Stomach (tissue), 19 donors: Measurements from ENCODE around the gene GLYATL1. TPM values are rescaled to one million over a fixed set of nuclear protein-coding genes. Genes with fewer than 3 reads are reported as not detected.
A peak's percentile ranks its signal among the peaks of the same experiment; 100 is the strongest.

Source experiments
- DNase-seq, 2 donors: peaks; one replicate each; pipeline versions ENCODE4 v3.0.0 to v3.0.0-alpha.2; 2013 to 2019
- H3K27ac ChIP-seq, 5 donors: fragments of 200-600 bp in 4 of 5; sonication (generic) in 4 of 5; one replicate each; pipeline ENCODE4 v1.5.1; 2013 to 2019; ENCODE audit warnings: mild to moderate bottlenecking in 1 of 5, moderate library complexity in 1 of 5
- H3K27me3 ChIP-seq, 3 donors: fragments of 200-600 bp; sonication (generic); one replicate each; pipeline ENCODE4 v1.5.1; 2017 to 2019; ENCODE audit warnings: mixed run types in 1 of 3
- H3K36me3 ChIP-seq, 4 donors: fragments of 200-600 bp; sonication (generic); 1 replicate in 3 of 4; 2 replicates in 1 of 4; pipeline ENCODE4 v1.5.1; 2016 to 2019
- H3K4me1 ChIP-seq, 4 donors: fragments of 200-600 bp; sonication (generic); one replicate each; pipeline ENCODE4 v1.5.1; 2016 to 2019
- H3K4me3 ChIP-seq, 4 donors: fragments of 200-600 bp; sonication (generic) in 3 of 4; one replicate each; pipeline ENCODE4 v1.5.1; 2016 to 2019; ENCODE audit warnings: mild to moderate bottlenecking in 1 of 4
- H3K9me3 ChIP-seq, 4 donors: fragments of 200-600 bp; sonication (generic); one replicate each; pipeline ENCODE4 v1.5.1; 2016 to 2019
- CTCF ChIP-seq, 7 experiments: fragments of 450-650 bp in 4 of 7; fragments of 200-600 bp in 3 of 7; sonication (generic) in 3 of 7; IDR thresholded peaks; one replicate each; pipeline ENCODE4 v1.5.1; 2016 to 2019; ENCODE audit warnings: antibody characterized with exemption in 7 of 7, control low read depth in 2 of 7, mild to moderate bottlenecking in 1 of 7
- EP300 ChIP-seq: sonication (generic); formaldehyde crosslinking; IDR thresholded peaks from one replicate; pipeline ENCODE4 v1.6.1; 2017; ENCODE audit warnings: antibody characterized with exemption
- POLR2A ChIP-seq, 4 donors: fragments of 450-650 bp; IDR thresholded peaks; one replicate each; pipeline ENCODE4 v1.6.1; 2016; ENCODE audit warnings: antibody characterized with exemption in 4 of 4, control low read depth in 2 of 4, mild to moderate bottlenecking in 1 of 4, moderate library complexity in 1 of 4
- POLR2AphosphoS5 ChIP-seq, 3 donors: sonication (generic); formaldehyde crosslinking; IDR thresholded peaks; one replicate each; pipeline ENCODE4 v1.6.1; 2016; ENCODE audit warnings: antibody characterized with exemption in 3 of 3
- WGBS, 5 donors: extraction: QIAGEN DNeasy Blood & Tissue Kit in 3 of 5; methylation state at CpG; one replicate each; pipeline versions ENCODE4 v1.1.5 to v1.1.7; 2013 to 2018; 5-methylcytosine and 5-hydroxymethylcytosine counted together
- intact Hi-C: fragments of 100-400 bp; cut with DNase I; formaldehyde crosslinking; loops from one replicate; pipeline ENCODE4 v1.15.1; 2023; ENCODE audit warnings: low total_unique reads
- long read RNA-seq, 10 donors: transcript quantifications; one replicate each; lab custom pipeline, GENCODE V29; 2026
- polyA plus RNA-seq, 3 donors: library from polyadenylated mRNA; stranded (reverse); fragments of 200-250 nt; gene quantifications; one replicate each; pipeline ENCODE4 v1.2.3, GENCODE V29; 2013
- total RNA-seq, 5 donors: library from RNA; depleted of rRNA; stranded (reverse); fragments of >200 nt; gene quantifications; one replicate each; pipeline versions ENCODE4 v1.1.0 to v1.2.3, GENCODE V29; 2014 to 2016
- donor health status: healthy with polysubstance abuse.
- donor health status: Bipolar disorder and iron deficiency.
- donor health status: healthy.

GLYATL1 gene
- 10 to 100 TPM in 1 of 5 donors, under 1 TPM in 1, not detected in 3; 0.73 to 13.4 TPM for total RNA-seq
- 1 to 10 TPM; 1.3 to 1.7 (median 1.4) TPM for polyA plus RNA-seq
- long read RNA-seq, donor 1: 0 reads
- long read RNA-seq, donor 2: 0 reads
- long read RNA-seq, donor 3: 0 reads
- long read RNA-seq, donor 4: 0 reads
- long read RNA-seq, donor 5, partial matches to known transcripts: 0 of 1 reads
- long read RNA-seq, donor 5, other reads (novel, unspliced or antisense): 0 of 1 reads
- long read RNA-seq, donor 6: 0 reads
- long read RNA-seq, donor 7, partial matches to known transcripts: 0 of 1 reads
- long read RNA-seq, donor 7, other reads (novel, unspliced or antisense): 0 of 1 reads
- long read RNA-seq, donor 8: 0 reads
- long read RNA-seq, donor 9, partial matches to known transcripts: 0 of 1 reads
- long read RNA-seq, donor 9, other reads (novel, unspliced or antisense): 0 of 1 reads
- long read RNA-seq, donor 10: 0 reads

DNA sequence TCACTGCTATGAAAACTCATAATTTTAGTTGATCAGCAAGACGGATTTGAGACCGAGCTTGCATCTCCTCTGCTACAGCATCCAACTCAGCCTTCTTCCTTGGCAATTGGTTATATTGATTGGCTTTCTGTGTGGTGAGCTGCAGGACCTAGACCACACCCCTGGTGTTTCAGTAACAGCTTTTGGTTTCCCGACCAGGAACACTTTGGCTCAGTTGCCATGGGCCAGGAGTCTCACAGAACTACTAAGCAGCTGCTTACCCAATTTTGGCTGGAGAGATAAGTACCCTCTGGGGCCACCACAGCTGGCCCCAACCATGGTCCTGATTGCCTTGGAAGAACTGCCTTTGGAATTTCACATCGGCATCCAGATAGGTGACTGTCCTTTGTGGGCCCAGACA is at the start of gene GLYATL1:
Gene GLYATL1 (plus strand): TSS at position 212 of the 400 bp plus-strand sequence. CDS start 7,600 bp downstream, outside the sequence.
- no peak for DNase-seq
- Histone ChIP-seq H3K4me1 (no peaks in the 10 kb centered on the region), H3K36me3 (no peaks in the 10 kb centered on the region), H3K27ac (no peak within 1 kb of the TSS), H3K9me3 (no peaks in the 10 kb centered on the region), H3K4me3 (no peak within 1 kb of the TSS), H3K27me3 (no peaks in the 10 kb centered on the region)
- 68 to 88% (median 84%) methylated on average over 4 of the region's 4 CpGs for WGBS, 5 donors
- intact Hi-C loops: no loop called here
- TF ChIP-seq CTCF (IDR thresholded peaks at IDR 0.05): no peak
- TF ChIP-seq POLR2AphosphoS5 (IDR thresholded peaks at IDR 0.05): no peak
- TF ChIP-seq POLR2A (IDR thresholded peaks at IDR 0.05): no peak
- TF ChIP-seq EP300: no peak

DNA sequence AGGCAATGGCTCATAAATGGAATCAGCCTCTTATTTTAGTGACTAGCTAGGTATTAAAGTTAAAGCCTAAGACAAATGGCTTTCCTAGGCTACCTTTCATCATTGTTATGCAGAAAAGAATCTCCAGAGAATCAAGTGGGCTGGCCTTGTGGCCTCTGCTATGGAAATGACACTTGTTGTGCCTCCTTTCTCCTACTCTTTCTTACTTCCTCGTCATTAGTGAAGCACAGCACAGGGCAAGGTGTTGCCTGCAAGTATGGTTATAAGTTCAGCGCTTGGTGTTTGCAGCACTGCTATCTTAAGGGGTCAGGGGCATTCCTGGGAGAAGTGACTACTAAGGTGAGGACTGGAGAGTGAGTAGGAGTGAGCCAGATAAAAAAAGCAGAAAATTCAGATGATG is 45.4 kb upstream of the GLYATL1 start:
- Histone ChIP-seq H3K27me3 (no peaks in the 10 kb centered on the region), H3K36me3 (no peaks in the 10 kb centered on the region), H3K4me3 (no peak overlapping the region), H3K27ac (no peak overlapping the region), H3K9me3 (no peaks in the 10 kb centered on the region), H3K4me1 (no peaks in the 10 kb centered on the region)
- TF ChIP-seq POLR2A (IDR thresholded peaks at IDR 0.05): no peak
- no peak for TF ChIP-seq CTCF (IDR thresholded peaks at IDR 0.05)
- no peak for TF ChIP-seq EP300
- no peak for TF ChIP-seq POLR2AphosphoS5 (IDR thresholded peaks at IDR 0.05)
- DNase-seq: no peak
- intact Hi-C loops: no loop called here
- 56 to 80% (median 73%) methylated on average over 2 of the region's 2 CpGs for WGBS, 5 donors

- Histone ChIP-seq H3K27me3 (peaks cover 0 to 26% (median 0%) of the 10 kb centered on the region in 3 donors), H3K9me3 (no peaks in the 10 kb centered on the region), H3K36me3 (no peaks in the 10 kb centered on the region), H3K4me1 (peaks cover 0 to 9% (median 0%) of the 10 kb centered on the region in 4 donors), H3K27ac (no peak overlapping the region), H3K4me3 (no peak overlapping the region)
- WGBS, 5 donors: 57 to 65% (median 64%) methylated on average over 1 of the region's 1 CpG
- DNase-seq: peak in 1 of 2 donors; percentile 36
- intact Hi-C loops: no loop called here
- no peak for TF ChIP-seq POLR2A (IDR thresholded peaks at IDR 0.05)
- no peak for TF ChIP-seq POLR2AphosphoS5 (IDR thresholded peaks at IDR 0.05)
- TF ChIP-seq EP300: no peak
- no peak for TF ChIP-seq CTCF (IDR thresholded peaks at IDR 0.05)
Measured at GRCh38 chr11:58898106-58898505, 41.2 kb upstream of the GLYATL1 start.

DNA sequence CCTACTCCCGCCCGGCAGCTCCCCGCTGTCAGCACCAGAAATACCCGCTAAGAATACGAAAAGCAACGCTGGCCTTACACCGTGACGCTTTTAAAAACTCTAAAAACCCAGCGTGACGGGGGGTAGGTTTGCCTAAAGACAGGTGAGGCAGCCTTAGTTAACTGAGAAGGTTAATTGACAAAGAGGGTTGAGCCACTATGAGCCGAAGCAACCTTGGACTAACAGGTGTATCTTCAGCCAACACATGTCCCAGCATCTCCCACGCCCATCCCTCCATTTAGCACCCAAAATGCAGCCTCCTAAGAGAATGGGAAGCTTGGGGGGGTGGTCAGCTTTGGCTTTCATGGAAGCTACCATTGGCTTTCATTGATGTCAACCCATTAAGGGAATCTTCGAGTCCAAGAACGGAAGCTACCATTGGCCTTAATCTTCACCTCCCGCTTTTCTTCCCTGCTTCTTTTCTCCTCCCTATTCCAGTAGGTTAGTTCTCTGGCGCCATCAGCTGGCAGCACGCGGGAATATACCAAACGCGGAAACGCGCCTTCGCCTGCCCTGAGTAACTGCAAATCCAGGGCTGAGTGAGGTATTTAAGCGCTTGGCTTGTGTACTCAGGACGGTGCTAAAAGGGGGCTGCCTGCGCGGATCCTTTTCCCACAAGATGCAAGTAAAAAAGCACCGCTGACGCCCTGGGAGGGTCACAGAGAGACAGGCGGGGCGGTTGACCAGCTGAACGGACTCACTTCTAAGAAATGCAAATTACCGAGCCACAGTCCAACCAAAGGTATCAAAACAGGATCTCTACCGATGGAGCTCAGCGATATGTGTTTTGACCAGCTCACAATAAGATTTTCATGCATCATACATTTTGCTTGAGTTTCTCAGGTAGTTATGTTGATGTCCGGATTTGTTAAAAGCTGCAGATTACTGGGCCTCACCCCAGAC is 38.5 kb upstream of the GLYATL1 start:
- intact Hi-C loops: no loop called here

More for the DNA sequence above, 38.5 kb upstream of the GLYATL1 start:
- Histone ChIP-seq H3K9me3 (no peaks in the 10 kb centered on the region), H3K36me3 (no peaks in the 10 kb centered on the region), H3K4me3 (peak overlapping the region in 1 of 4 donors; percentile 7), H3K27ac (no peak overlapping the region), H3K4me1 (peaks cover 0 to 18% (median 10%) of the 10 kb centered on the region in 4 donors), H3K27me3 (peaks cover 0 to 52% (median 16%) of the 10 kb centered on the region in 3 donors)
- TF ChIP-seq POLR2AphosphoS5 (IDR thresholded peaks at IDR 0.05) (no peak), POLR2A (IDR thresholded peaks at IDR 0.05) (no peak), EP300 (no peak), CTCF (IDR thresholded peaks at IDR 0.05) (peak in 5 of 7 experiments; percentile 22 to 59 (median 48))
- DNase-seq: peak; percentile 83 to 93
- 24 to 36% (median 31%) methylated on average over 36 of the region's 36 CpGs for WGBS, 5 donors
